Memory B cell (primary cell): ENCODE measurements around the gene CCDC38.
"Not testable (repeated sequence)": the region's sequence is repeated elsewhere in the genome, so short reads cannot be mapped to it uniquely, and the experiment has no call there.

ENCODE experiments used
- ATAC-seq: fragments of 150-1000 bp; cut with Tn5 transposase; 2 replicates; pipeline ENCODE4 v1.10.0; 2021; ENCODE audit warnings: low read depth, mild to moderate bottlenecking, moderate library complexity
- DNase-seq, 2 donors: peaks; one replicate each; pipeline ENCODE4 v3.0.0; 2022; ENCODE audit warnings: low spot score in 2 of 2
- H3K27ac Mint-ChIP-seq: one replicate; pipeline ENCODE4 v1.8.0; 2022; ENCODE audit warnings: mild to moderate bottlenecking, moderate library complexity, mixed read lengths
- H3K27me3 Mint-ChIP-seq: one replicate; pipeline ENCODE4 v1.8.0; 2022; ENCODE audit warnings: mixed read lengths
- H3K36me3 Mint-ChIP-seq: one replicate; pipeline ENCODE4 v1.8.0; 2022; ENCODE audit warnings: mild to moderate bottlenecking, mixed read lengths
- H3K4me1 Mint-ChIP-seq: one replicate; pipeline ENCODE4 v1.8.0; 2022; ENCODE audit warnings: mixed read lengths
- H3K4me3 Mint-ChIP-seq: one replicate; pipeline ENCODE4 v1.8.0; 2022; ENCODE audit warnings: mild to moderate bottlenecking, moderate library complexity, mixed read lengths
- H3K9me3 Mint-ChIP-seq: one replicate; pipeline ENCODE4 v1.8.0; 2022; ENCODE audit warnings: mixed read lengths

CCDC38 gene

GRCh38 chr12:95974358-95974757 lies 31.9 kb upstream of the CCDC38 start:
- Mint-ChIP-seq H3K27me3 (no peaks in the 10 kb centered on the region), H3K27ac (no peak overlapping the region), H3K9me3 (no peaks in the 10 kb centered on the region), H3K4me3 (no peak overlapping the region), H3K4me1 (no peaks in the 10 kb centered on the region), H3K36me3 (peaks cover 2% of the 10 kb centered on the region)
- ATAC-seq: no peak
- DNase-seq: no peak

- H3K4me1 Mint-ChIP-seq: no peaks in the 10 kb centered on the region
- ATAC-seq (no peak), DNase-seq (no peak)
- H3K27me3 Mint-ChIP-seq: no peaks in the 10 kb centered on the region
- no peaks in the 10 kb centered on the region for H3K9me3 Mint-ChIP-seq
- H3K27ac Mint-ChIP-seq: no peak overlapping the region
- peaks cover 2% of the 10 kb centered on the region for H3K36me3 Mint-ChIP-seq
- no peak overlapping the region for H3K4me3 Mint-ChIP-seq
Measured at GRCh38 chr12:95972832-95973456, 30.5 kb upstream of the CCDC38 start.

- no peak for DNase-seq
- no peaks in the 10 kb centered on the region for H3K9me3 Mint-ChIP-seq
Measured at GRCh38 chr12:95970905-95971304, 28.5 kb upstream of the CCDC38 start.

GRCh38 chr12:95969116-95969515 lies 26.7 kb upstream of the CCDC38 start:
- not testable (repeated sequence) for DNase-seq, H3K4me3 Mint-ChIP-seq, H3K27me3 Mint-ChIP-seq, H3K9me3 Mint-ChIP-seq, H3K4me1 Mint-ChIP-seq, H3K27ac Mint-ChIP-seq, ATAC-seq
- H3K36me3 Mint-ChIP-seq: peaks cover 11% of the 10 kb centered on the region

More at GRCh38 chr12:95970905-95971304, 28.5 kb upstream of the CCDC38 start:
- Mint-ChIP-seq H3K27ac (no peak overlapping the region), H3K4me3 (no peak overlapping the region), H3K27me3 (no peaks in the 10 kb centered on the region), H3K36me3 (peaks cover 11% of the 10 kb centered on the region), H3K4me1 (no peaks in the 10 kb centered on the region)
- ATAC-seq: no peak

GRCh38 chr12:95967301-95967700 lies 24.9 kb upstream of the CCDC38 start:
- ATAC-seq (no peak), DNase-seq (no peak)
- Mint-ChIP-seq H3K4me3 (no peak overlapping the region), H3K27ac (no peak overlapping the region), H3K36me3 (peaks cover 9% of the 10 kb centered on the region), H3K4me1 (no peaks in the 10 kb centered on the region), H3K27me3 (no peaks in the 10 kb centered on the region), H3K9me3 (no peaks in the 10 kb centered on the region)

- Mint-ChIP-seq H3K27me3 (no peaks in the 10 kb centered on the region), H3K27ac (no peak overlapping the region), H3K4me1 (no peaks in the 10 kb centered on the region), H3K4me3 (no peak overlapping the region), H3K9me3 (no peaks in the 10 kb centered on the region), H3K36me3 (peaks cover 11% of the 10 kb centered on the region)
- ATAC-seq (no peak), DNase-seq (no peak)
Measured at GRCh38 chr12:95966287-95966870, 24.0 kb upstream of the CCDC38 start.

- Mint-ChIP-seq H3K4me3 (no peak overlapping the region), H3K27ac (no peak overlapping the region), H3K36me3 (peaks cover 11% of the 10 kb centered on the region), H3K27me3 (no peaks in the 10 kb centered on the region), H3K9me3 (no peaks in the 10 kb centered on the region), H3K4me1 (no peaks in the 10 kb centered on the region)
- DNase-seq: no peak
- ATAC-seq: no peak
Measured at GRCh38 chr12:95963096-95963495, 20.7 kb upstream of the CCDC38 start.

GRCh38 chr12:95962222-95962621 lies 19.8 kb upstream of the CCDC38 start:
- ATAC-seq (no peak), DNase-seq (no peak)
- no peak overlapping the region for H3K27ac Mint-ChIP-seq
- H3K27me3 Mint-ChIP-seq: no peaks in the 10 kb centered on the region
- H3K36me3 Mint-ChIP-seq: peaks cover 11% of the 10 kb centered on the region
- no peaks in the 10 kb centered on the region for H3K9me3 Mint-ChIP-seq
- no peak overlapping the region for H3K4me3 Mint-ChIP-seq
- H3K4me1 Mint-ChIP-seq: no peaks in the 10 kb centered on the region

- no peaks in the 10 kb centered on the region for H3K9me3 Mint-ChIP-seq
- DNase-seq: no peak
- no peak for ATAC-seq
- H3K36me3 Mint-ChIP-seq: peaks cover 4% of the 10 kb centered on the region
- no peaks in the 10 kb centered on the region for H3K4me1 Mint-ChIP-seq
- no peak overlapping the region for H3K4me3 Mint-ChIP-seq
- H3K27ac Mint-ChIP-seq: no peak overlapping the region
- no peaks in the 10 kb centered on the region for H3K27me3 Mint-ChIP-seq
Measured at GRCh38 chr12:95960241-95960640, 17.8 kb upstream of the CCDC38 start.

- no peaks in the 10 kb centered on the region for H3K9me3 Mint-ChIP-seq
- H3K27me3 Mint-ChIP-seq: no peaks in the 10 kb centered on the region
- DNase-seq (no peak), ATAC-seq (no peak)
- H3K27ac Mint-ChIP-seq: no peak overlapping the region
- peaks cover 4% of the 10 kb centered on the region for H3K36me3 Mint-ChIP-seq
- no peak overlapping the region for H3K4me3 Mint-ChIP-seq
- H3K4me1 Mint-ChIP-seq: no peaks in the 10 kb centered on the region
Measured at GRCh38 chr12:95959107-95959506, 16.7 kb upstream of the CCDC38 start.

GRCh38 chr12:95956557-95957145 lies 14.2 kb upstream of the CCDC38 start:
- ATAC-seq (no peak), DNase-seq (no peak)
- Mint-ChIP-seq H3K4me1 (no peaks in the 10 kb centered on the region), H3K4me3 (no peak overlapping the region), H3K36me3 (peaks cover 4% of the 10 kb centered on the region), H3K27me3 (no peaks in the 10 kb centered on the region), H3K9me3 (no peaks in the 10 kb centered on the region), H3K27ac (no peak overlapping the region)

GRCh38 chr12:95955549-95956159 lies 13.2 kb upstream of the CCDC38 start:
- H3K36me3 Mint-ChIP-seq: peaks cover 2% of the 10 kb centered on the region
- H3K4me1 Mint-ChIP-seq: no peaks in the 10 kb centered on the region
- H3K9me3 Mint-ChIP-seq: peaks cover 3% of the 10 kb centered on the region
- H3K27ac Mint-ChIP-seq: no peak overlapping the region
- no peak overlapping the region for H3K4me3 Mint-ChIP-seq
- ATAC-seq: no peak
- no peaks in the 10 kb centered on the region for H3K27me3 Mint-ChIP-seq
- DNase-seq: no peak

- ATAC-seq: no peak
- Mint-ChIP-seq H3K27ac (no peak overlapping the region), H3K36me3 (peaks cover 2% of the 10 kb centered on the region), H3K4me3 (no peak overlapping the region), H3K9me3 (peaks cover 3% of the 10 kb centered on the region), H3K27me3 (no peaks in the 10 kb centered on the region), H3K4me1 (no peaks in the 10 kb centered on the region)
- no peak for DNase-seq
Measured at GRCh38 chr12:95953000-95953399, 10.6 kb upstream of the CCDC38 start.

- Mint-ChIP-seq H3K27me3 (no peaks in the 10 kb centered on the region), H3K36me3 (peaks cover 2% of the 10 kb centered on the region), H3K9me3 (peaks cover 3% of the 10 kb centered on the region), H3K4me3 (no peak overlapping the region), H3K4me1 (no peaks in the 10 kb centered on the region), H3K27ac (no peak overlapping the region)
- ATAC-seq (no peak), DNase-seq (no peak)
Measured at GRCh38 chr12:95951515-95951914, 9.1 kb upstream of the CCDC38 start.
